Neural progenitor cell (in vitro differentiated cells): ENCODE measurements around the gene TMEM164.

ENCODE experiments used
- CTCF ChIP-seq: fragments of 200-600 bp; sonication (generic); IDR thresholded peaks from 2 replicates; pipeline ENCODE4 v1.5.1; 2017; ENCODE audit warnings: antibody characterized with exemption, mild to moderate bottlenecking
- EZH2 ChIP-seq: fragments of 200-600 bp; sonication (generic); IDR thresholded peaks from 2 replicates; pipeline ENCODE4 v1.6.1; 2017; ENCODE audit warnings: antibody characterized with exemption, mild to moderate bottlenecking, moderate library complexity

GRCh38 chrX:110162131-110162530, 159.2 kb downstream of the TMEM164 start:
- TF ChIP-seq EZH2 (no peak), CTCF (no peak)
